GM19395 (cell line): ENCODE measurements around the gene SEH1L.

Experiments used
- ATAC-seq: cut with Tn5 transposase; IDR thresholded peaks from one replicate; pipeline ENCODE4 v1.9.1; 2021; ENCODE audit warnings: mild to moderate bottlenecking, moderate library complexity; ENCODE audit not compliant: unreplicated experiment

SEH1L gene

GRCh38 chr18:13032173-13032572, 84.4 kb downstream of the SEH1L start:
- no peak for ATAC-seq

- ATAC-seq, result no peak
These were observed 87.6 kb downstream of the SEH1L start for GRCh38 chr18:13035249-13035914.

- no peak for ATAC-seq
These were observed 89.0 kb downstream of the SEH1L start for GRCh38 chr18:13036622-13037320.
